Smooth muscle cell (in vitro differentiated cells): ENCODE measurements around the gene VAV3. TPM values are rescaled to one million over a fixed set of nuclear protein-coding genes. Genes with fewer than 3 reads are reported as not detected.
"Not testable (repeated sequence)": the region's sequence is repeated elsewhere in the genome, so short reads cannot be mapped to it uniquely, and the experiment has no call there.

ENCODE experiments used
- DNase-seq: peaks from one replicate; lab custom pipeline; 2025; ENCODE audit not compliant: unreplicated experiment; lab: John Stamatoyannopoulos, UW
- H2AFZ ChIP-seq: fragments of 200-600 bp; sonication (generic); 2 replicates; pipeline ENCODE4 v1.6.0; 2016; ENCODE audit warnings: antibody characterized with exemption, low read depth, mild to moderate bottlenecking
- H3F3A ChIP-seq: fragments of 200-600 bp; sonication (generic); 2 replicates; pipeline ENCODE4 v1.6.0; 2017; ENCODE audit warnings: antibody characterized with exemption, low read depth
- H3K27ac ChIP-seq: fragments of 200-600 bp; sonication (generic); 2 replicates; pipeline ENCODE4 v1.5.1; 2016; ENCODE audit warnings: low read depth, mild to moderate bottlenecking
- H3K27me3 ChIP-seq: fragments of 200-600 bp; sonication (generic); 2 replicates; pipeline ENCODE4 v1.6.1; 2016; ENCODE audit warnings: low read depth, mild to moderate bottlenecking
- H3K36me3 ChIP-seq: fragments of 200-600 bp; sonication (generic); 2 replicates; pipeline ENCODE4 v1.5.1; 2016; ENCODE audit warnings: low read depth
- H3K4me1 ChIP-seq: fragments of 200-600 bp; sonication (generic); 2 replicates; pipeline ENCODE4 v1.5.1; 2016; ENCODE audit warnings: low read depth
- H3K4me2 ChIP-seq: fragments of 200-600 bp; sonication (generic); 2 replicates; pipeline ENCODE4 v1.6.0; 2016; ENCODE audit warnings: mild to moderate bottlenecking
- H3K4me3 ChIP-seq: fragments of 200-600 bp; sonication (generic); 2 replicates; pipeline ENCODE4 v1.5.1; 2016; ENCODE audit warnings: mild to moderate bottlenecking
- H3K79me2 ChIP-seq: fragments of 200-600 bp; sonication (generic); 2 replicates; pipeline ENCODE4 v1.6.0; 2016; ENCODE audit warnings: low read depth, mild to moderate bottlenecking
- H3K9ac ChIP-seq: fragments of 200-600 bp; sonication (generic); 2 replicates; pipeline ENCODE4 v1.6.0; 2016; ENCODE audit warnings: low read depth
- H3K9me3 ChIP-seq: fragments of 200-600 bp; sonication (generic); replicated peaks from 2 replicates; pipeline ENCODE4 v1.5.1; 2016; ENCODE audit warnings: low read depth
- H4K20me1 ChIP-seq: fragments of 200-600 bp; sonication (generic); 2 replicates; pipeline ENCODE4 v1.6.0; 2016; ENCODE audit warnings: low read depth
- CTCF ChIP-seq: fragments of 200-600 bp; sonication (generic); IDR thresholded peaks from 2 replicates; pipeline ENCODE4 v1.5.1; 2017; ENCODE audit warnings: borderline replicate concordance, mild to moderate bottlenecking, antibody characterized with exemption; ENCODE audit not compliant: insufficient read depth, poor library complexity, severe bottlenecking
- WGBS: methylation state at CpG from one replicate; pipeline ENCODE4 v1.1.7; 2016; ENCODE audit warnings: low lambda C conversion rate; 5-methylcytosine and 5-hydroxymethylcytosine counted together
- polyA plus RNA-seq: library from polyadenylated mRNA; unstranded; fragments of >200 nt; fragmentation: Nextera tagmentation; extraction: Ambion mirVana; gene quantifications from 2 replicates; pipeline ENCODE4 v1.2.1, GENCODE V29; 2016
- total RNA-seq: library from RNA; depleted of rRNA; stranded (reverse); fragments of >200 nt; gene quantifications from 2 replicates; pipeline ENCODE4 v1.2.3, GENCODE V29; 2014

VAV3 gene
- total and polyA plus RNA-seq, 2 experiments from 2014 or later, result 0.62 to 10.1 TPM

DNA sequence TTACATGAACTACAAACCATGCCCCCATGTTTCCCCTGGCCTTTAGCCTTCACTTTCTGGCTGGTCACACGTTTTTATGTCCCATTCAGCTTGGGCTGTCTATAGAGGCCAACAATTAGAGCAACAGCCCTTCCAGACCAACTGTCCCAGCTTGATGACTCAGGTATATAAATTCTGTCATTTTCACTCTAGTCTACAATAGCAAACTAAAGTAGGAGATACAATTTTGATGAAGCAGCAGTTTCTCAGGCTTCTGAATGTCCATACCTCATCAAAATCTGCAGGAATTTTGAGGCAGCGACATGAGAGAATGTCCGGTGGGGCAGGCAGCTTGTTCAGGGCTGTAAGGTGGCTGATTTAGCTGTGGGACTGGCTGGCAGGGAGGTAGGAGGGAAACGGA, 45.6 kb upstream of the VAV3 start:
- Histone ChIP-seq H3K27me3 (peaks cover 14% of the 10 kb centered on the region), H2AFZ (no peak overlapping the region), H3K4me2 (no peak overlapping the region), H3K9me3 (no peaks in the 10 kb centered on the region), H4K20me1 (no peaks in the 10 kb centered on the region), H3K9ac (no peak overlapping the region), H3K4me3 (no peak overlapping the region), H3F3A (no peaks in the 10 kb centered on the region), H3K79me2 (no peaks in the 10 kb centered on the region), H3K4me1 (no peaks in the 10 kb centered on the region), H3K27ac (no peak overlapping the region), H3K36me3 (no peaks in the 10 kb centered on the region)
- no peak for TF ChIP-seq CTCF
- 81% methylated on average over 4 of the region's 4 CpGs for WGBS
- no peak for DNase-seq

DNA sequence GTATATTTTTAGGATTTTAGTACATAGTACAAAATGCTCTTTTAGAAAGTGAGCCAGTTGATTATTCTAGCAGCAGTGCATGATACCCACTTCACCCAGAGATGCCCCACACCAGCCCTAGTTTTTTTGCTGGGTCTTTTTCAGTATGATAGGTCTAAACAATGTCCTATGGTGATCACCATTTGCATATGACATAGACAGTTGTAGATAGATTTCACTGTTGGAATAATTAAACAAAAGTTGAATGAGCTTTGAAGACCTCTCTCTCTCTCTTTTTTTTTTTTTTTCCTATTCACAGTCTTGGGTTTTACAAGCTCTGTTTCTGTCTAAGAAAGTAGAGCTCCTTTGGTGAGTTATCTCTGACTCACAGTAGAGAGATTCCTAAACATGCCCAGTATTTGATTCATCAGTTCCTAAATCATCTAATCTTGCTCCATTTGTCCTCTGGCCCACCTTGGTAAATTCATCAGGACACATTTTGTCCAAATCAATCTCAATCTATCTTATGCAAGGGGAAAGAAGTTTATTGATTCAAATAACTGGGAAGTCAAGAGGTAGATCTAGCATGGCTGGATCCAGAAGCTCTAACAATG, 44.7 kb upstream of the VAV3 start:
- H3K9me3 ChIP-seq, result no peaks in the 10 kb centered on the region
- peaks cover 14% of the 10 kb centered on the region for H3K27me3 ChIP-seq
- DNase-seq, result no peak
- H2AFZ ChIP-seq, result no peak overlapping the region
- no peaks in the 10 kb centered on the region for H4K20me1 ChIP-seq
- no peaks in the 10 kb centered on the region for H3K4me1 ChIP-seq
- H3K27ac ChIP-seq, result no peak overlapping the region
- H3K79me2 ChIP-seq, result no peaks in the 10 kb centered on the region
- H3K4me2 ChIP-seq, result peak overlapping the region; percentile 33
- no peaks in the 10 kb centered on the region for H3F3A ChIP-seq
- no peak for TF ChIP-seq CTCF
- no peak overlapping the region for H3K4me3 ChIP-seq
- H3K9ac ChIP-seq, result no peak overlapping the region
- H3K36me3 ChIP-seq, result no peaks in the 10 kb centered on the region

DNA sequence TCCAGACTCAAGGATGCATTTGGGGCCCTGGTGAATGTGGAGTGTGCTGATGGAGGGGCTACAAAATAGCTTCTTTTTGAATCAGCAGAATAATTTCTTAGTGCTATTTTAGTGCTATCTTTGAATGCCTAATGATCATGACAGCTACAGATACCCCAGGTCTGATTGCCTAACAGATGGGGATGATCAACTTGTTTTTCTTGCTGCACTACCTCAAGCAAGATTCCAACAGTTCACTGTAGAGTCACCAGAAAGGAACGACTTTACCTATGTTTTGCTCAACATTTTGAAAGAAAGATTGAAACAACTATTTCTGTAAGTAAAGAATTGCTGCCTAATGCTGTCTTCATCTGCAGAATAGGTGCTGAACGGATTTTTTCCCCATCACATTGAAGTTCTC, 42.6 kb upstream of the VAV3 start:
- Histone ChIP-seq H3K27me3 (peaks cover 4% of the 10 kb centered on the region), H3K4me1 (no peaks in the 10 kb centered on the region), H3K9me3 (no peaks in the 10 kb centered on the region), H3F3A (no peaks in the 10 kb centered on the region), H3K27ac (no peak overlapping the region), H3K36me3 (no peaks in the 10 kb centered on the region), H4K20me1 (no peaks in the 10 kb centered on the region), H2AFZ (no peak overlapping the region), H3K79me2 (no peaks in the 10 kb centered on the region), H3K9ac (no peak overlapping the region), H3K4me3 (no peak overlapping the region), H3K4me2 (no peak overlapping the region)
- no peak for DNase-seq
- 65% methylated on average over 2 of the region's 2 CpGs for WGBS
- no peak for TF ChIP-seq CTCF

DNA sequence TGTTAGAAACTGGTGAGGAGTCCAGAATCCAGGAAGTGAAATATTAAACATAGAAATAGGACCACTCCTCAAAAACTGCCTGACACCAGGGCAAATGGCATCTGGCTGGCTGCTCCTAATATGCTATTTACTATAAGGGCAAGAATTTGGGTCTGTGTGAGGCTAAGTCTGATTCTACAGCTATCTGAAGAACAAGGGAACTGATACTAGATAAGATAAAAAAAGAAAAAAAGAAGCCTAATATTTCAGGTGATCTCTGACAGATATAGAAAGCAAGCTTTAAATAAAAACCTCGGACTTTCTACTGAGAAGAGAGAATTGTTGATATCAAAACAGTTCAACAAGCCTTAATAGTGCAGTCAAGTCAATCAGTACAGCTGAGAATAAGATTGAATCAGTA, 42.1 kb upstream of the VAV3 start:
- no peaks in the 10 kb centered on the region for H4K20me1 ChIP-seq
- no peaks in the 10 kb centered on the region for H3K9me3 ChIP-seq
- TF ChIP-seq CTCF, result no peak
- no peak overlapping the region for H3K4me3 ChIP-seq
- no peak overlapping the region for H2AFZ ChIP-seq
- no peak overlapping the region for H3K27ac ChIP-seq
- H3K36me3 ChIP-seq, result no peaks in the 10 kb centered on the region
- H3K9ac ChIP-seq, result no peak overlapping the region
- H3K4me1 ChIP-seq, result no peaks in the 10 kb centered on the region
- no peak overlapping the region for H3K4me2 ChIP-seq
- 66% methylated on average over 1 of the region's 1 CpG for WGBS
- no peaks in the 10 kb centered on the region for H3K79me2 ChIP-seq
- H3K27me3 ChIP-seq, result peaks cover 3% of the 10 kb centered on the region
- no peak for DNase-seq
- no peaks in the 10 kb centered on the region for H3F3A ChIP-seq

DNA sequence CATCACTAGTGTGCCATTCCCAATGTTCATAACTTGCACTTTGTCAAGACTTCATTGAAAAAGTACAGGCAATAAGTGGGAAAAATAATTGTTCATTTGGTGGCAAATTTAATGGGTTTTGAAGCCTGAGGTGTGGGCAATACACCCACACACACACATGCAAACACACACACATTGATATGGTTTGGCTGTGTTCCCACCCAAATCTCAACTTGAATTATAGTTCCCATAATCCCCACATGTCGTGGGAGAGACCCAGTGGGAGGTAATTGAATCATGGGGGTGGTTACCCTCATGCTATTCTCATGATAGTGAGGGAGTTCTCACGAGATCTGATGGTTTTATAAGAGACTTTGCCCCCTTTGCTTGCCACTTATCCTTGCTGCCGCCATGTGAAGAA, 39.9 kb upstream of the VAV3 start:
- not testable (repeated sequence) for H3K36me3 ChIP-seq, H3K79me2 ChIP-seq, H3K9ac ChIP-seq, H3K4me1 ChIP-seq, DNase-seq, H3K27ac ChIP-seq, H2AFZ ChIP-seq, H3K4me3 ChIP-seq, H3K4me2 ChIP-seq, H3K9me3 ChIP-seq, H4K20me1 ChIP-seq, H3K27me3 ChIP-seq, H3F3A ChIP-seq
- WGBS, result 90% methylated on average over 3 of the region's 3 CpGs
